Karpas-422 (cell line): ENCODE measurements around the gene ARF6. TPM values are rescaled to one million over a fixed set of nuclear protein-coding genes. Genes with fewer than 3 reads are reported as not detected.

Experiments used
- DNase-seq: peaks from one replicate; pipeline ENCODE4 v3.0.0-alpha.2; 2015
- H2AFZ ChIP-seq: fragments of 200-600 bp; sonication (generic); 2 replicates; pipeline ENCODE4 v1.6.1; 2014; ENCODE audit warnings: antibody characterized with exemption, low read length, mixed read lengths
- H3K27ac ChIP-seq: fragments of 200-600 bp; sonication (generic); 2 replicates; pipeline ENCODE4 v1.5.1; 2014; ENCODE audit warnings: mild to moderate bottlenecking, low read length, moderate library complexity
- H3K27me3 ChIP-seq: fragments of 200-600 bp; sonication (generic); 2 replicates; pipeline ENCODE4 v1.6.1; 2014; ENCODE audit warnings: low read length, mixed read lengths
- H3K36me3 ChIP-seq: fragments of 200-600 bp; sonication (generic); 2 replicates; pipeline ENCODE4 v1.6.1; 2014; ENCODE audit warnings: low read length, mixed read lengths; ENCODE audit not compliant: insufficient read depth
- H3K4me1 ChIP-seq: fragments of 200-600 bp; sonication (generic); 2 replicates; pipeline ENCODE4 v1.6.1; 2014; ENCODE audit warnings: mild to moderate bottlenecking, low read length, mixed read lengths
- H3K4me2 ChIP-seq: fragments of 200-600 bp; sonication (generic); 2 replicates; pipeline ENCODE4 v1.6.1; 2014; ENCODE audit warnings: low read length, low read depth, mild to moderate bottlenecking; ENCODE audit not compliant: poor library complexity, severe bottlenecking
- H3K4me3 ChIP-seq: fragments of 200-600 bp; sonication (generic); 2 replicates; pipeline ENCODE4 v1.5.1; 2014; ENCODE audit warnings: mild to moderate bottlenecking, antibody characterized with exemption, low read length, mixed read lengths
- H3K79me2 ChIP-seq: fragments of 200-600 bp; sonication (generic); 2 replicates; pipeline ENCODE4 v1.6.1; 2014; ENCODE audit warnings: mild to moderate bottlenecking, low read length, mixed read lengths
- H3K9ac ChIP-seq: fragments of 200-600 bp; sonication (generic); 2 replicates; pipeline ENCODE4 v1.6.0; 2014; ENCODE audit warnings: low read length
- H3K9me2 ChIP-seq: fragments of 200-600 bp; sonication (generic), shearing (Covaris generic); replicated peaks from 2 replicates; pipeline ENCODE4 v1.6.0; 2014; ENCODE audit warnings: mild to moderate bottlenecking, low read length, moderate library complexity; ENCODE audit not compliant: insufficient read depth
- H3K9me3 ChIP-seq: fragments of 300-700, 200-600 bp; sonication (generic); 2 replicates; pipeline ENCODE4 v1.6.1; 2014; ENCODE audit warnings: low read length, mixed read lengths
- H4K20me1 ChIP-seq: fragments of 200-600 bp; sonication (generic); 2 replicates; pipeline ENCODE4 v1.6.1; 2014; ENCODE audit warnings: mild to moderate bottlenecking, antibody characterized with exemption, low read length, low read depth; ENCODE audit not compliant: insufficient read depth
- total RNA-seq: library from RNA; depleted of rRNA; stranded (reverse); fragments of >200 nt; shearing (Covaris generic); gene quantifications from 2 replicates; pipeline ENCODE4 v1.2.3, GENCODE V29; 2014; ENCODE audit warnings: low replicate concordance

Gene ARF6
- total RNA-seq, 1 experiment from 2014 or later: 55.0 TPM

- H3K79me2 ChIP-seq: no peaks in the 10 kb centered on the region
- no peaks in the 10 kb centered on the region for H3K27me3 ChIP-seq
- no peak overlapping the region for H3K27ac ChIP-seq
- H3K4me3 ChIP-seq: no peak overlapping the region
- no peaks in the 10 kb centered on the region for H3K9me3 ChIP-seq
- no peak overlapping the region for H3K9ac ChIP-seq
- no peaks in the 10 kb centered on the region for H4K20me1 ChIP-seq
- no peaks in the 10 kb centered on the region for H3K9me2 ChIP-seq
- peaks cover 6% of the 10 kb centered on the region for H3K4me1 ChIP-seq
- DNase-seq: no peak
- H2AFZ ChIP-seq: no peak overlapping the region
- H3K36me3 ChIP-seq: no peaks in the 10 kb centered on the region
- no peak overlapping the region for H3K4me2 ChIP-seq
Observed at GRCh38 chr14:49905989-49906388, 13.1 kb downstream of the ARF6 start.

- no peak for DNase-seq
- no peaks in the 10 kb centered on the region for H3K27me3 ChIP-seq
- H3K9ac ChIP-seq: no peak overlapping the region
- no peak overlapping the region for H3K4me2 ChIP-seq
- no peak overlapping the region for H3K27ac ChIP-seq
- H3K4me3 ChIP-seq: no peak overlapping the region
- H3K9me2 ChIP-seq: no peaks in the 10 kb centered on the region
- H3K79me2 ChIP-seq: no peaks in the 10 kb centered on the region
- H3K36me3 ChIP-seq: no peaks in the 10 kb centered on the region
- no peaks in the 10 kb centered on the region for H4K20me1 ChIP-seq
- H3K9me3 ChIP-seq: no peaks in the 10 kb centered on the region
- no peak overlapping the region for H2AFZ ChIP-seq
- H3K4me1 ChIP-seq: peaks cover 6% of the 10 kb centered on the region
Observed at GRCh38 chr14:49907186-49907585, 14.3 kb downstream of the ARF6 start.

GRCh38 chr14:49908433-49908782 lies 15.5 kb downstream of the ARF6 start:
- H3K36me3 ChIP-seq: no peaks in the 10 kb centered on the region
- H4K20me1 ChIP-seq: no peaks in the 10 kb centered on the region
- H3K9me2 ChIP-seq: no peaks in the 10 kb centered on the region
- H3K79me2 ChIP-seq: no peaks in the 10 kb centered on the region
- no peak overlapping the region for H3K9ac ChIP-seq
- H3K9me3 ChIP-seq: no peaks in the 10 kb centered on the region
- H3K27me3 ChIP-seq: no peaks in the 10 kb centered on the region
- no peak for DNase-seq
- H3K27ac ChIP-seq: no peak overlapping the region
- H2AFZ ChIP-seq: no peak overlapping the region
- no peak overlapping the region for H3K4me3 ChIP-seq
- no peak overlapping the region for H3K4me2 ChIP-seq
- peaks cover 6% of the 10 kb centered on the region for H3K4me1 ChIP-seq

- H3K27ac ChIP-seq: no peak overlapping the region
- H3K27me3 ChIP-seq: no peaks in the 10 kb centered on the region
- H3K4me2 ChIP-seq: no peak overlapping the region
- no peak overlapping the region for H3K4me3 ChIP-seq
- H3K9me2 ChIP-seq: no peaks in the 10 kb centered on the region
- no peaks in the 10 kb centered on the region for H4K20me1 ChIP-seq
- H2AFZ ChIP-seq: no peak overlapping the region
- H3K9ac ChIP-seq: no peak overlapping the region
- DNase-seq: no peak
- H3K36me3 ChIP-seq: no peaks in the 10 kb centered on the region
- H3K4me1 ChIP-seq: peaks cover 6% of the 10 kb centered on the region
- H3K79me2 ChIP-seq: no peaks in the 10 kb centered on the region
- no peaks in the 10 kb centered on the region for H3K9me3 ChIP-seq
Observed at GRCh38 chr14:49909016-49909415, 16.1 kb downstream of the ARF6 start.

- Histone ChIP-seq H3K27ac (no peak overlapping the region), H3K4me2 (no peak overlapping the region), H3K9me3 (no peaks in the 10 kb centered on the region), H3K9me2 (no peaks in the 10 kb centered on the region), H3K36me3 (no peaks in the 10 kb centered on the region), H3K4me3 (no peak overlapping the region), H3K9ac (no peak overlapping the region), H3K79me2 (no peaks in the 10 kb centered on the region), H2AFZ (0 out of 2 replicates have a peak overlapping the region, but pooled peaks have one; percentile 32), H4K20me1 (no peaks in the 10 kb centered on the region), H3K4me1 (no peaks in the 10 kb centered on the region), H3K27me3 (no peaks in the 10 kb centered on the region)
- no peak for DNase-seq
Observed at GRCh38 chr14:49915085-49915484, 22.2 kb downstream of the ARF6 start.

GRCh38 chr14:49918706-49919105 lies 25.8 kb downstream of the ARF6 start:
- no peaks in the 10 kb centered on the region for H3K9me3 ChIP-seq

GRCh38 chr14:49919825-49920659 lies 27.2 kb downstream of the ARF6 start:
- Histone ChIP-seq H3K27me3 (no peaks in the 10 kb centered on the region), H3K4me2 (no peak overlapping the region), H3K4me1 (peaks cover 8% of the 10 kb centered on the region), H3K27ac (no peak overlapping the region), H3K4me3 (no peak overlapping the region), H2AFZ (no peak overlapping the region), H3K9ac (no peak overlapping the region), H3K9me2 (no peaks in the 10 kb centered on the region), H3K36me3 (no peaks in the 10 kb centered on the region), H3K9me3 (no peaks in the 10 kb centered on the region), H3K79me2 (no peaks in the 10 kb centered on the region), H4K20me1 (no peaks in the 10 kb centered on the region)
- no peak for DNase-seq

More at GRCh38 chr14:49918706-49919105, 25.8 kb downstream of the ARF6 start:
- DNase-seq: no peak
- H3K4me1 ChIP-seq: peaks cover 1% of the 10 kb centered on the region
- no peaks in the 10 kb centered on the region for H3K27me3 ChIP-seq
- no peak overlapping the region for H3K27ac ChIP-seq
- no peak overlapping the region for H3K4me3 ChIP-seq
- no peaks in the 10 kb centered on the region for H3K79me2 ChIP-seq
- no peak overlapping the region for H3K9ac ChIP-seq
- no peaks in the 10 kb centered on the region for H3K36me3 ChIP-seq
- no peaks in the 10 kb centered on the region for H4K20me1 ChIP-seq
- H2AFZ ChIP-seq: no peak overlapping the region
- no peak overlapping the region for H3K4me2 ChIP-seq
- H3K9me2 ChIP-seq: no peaks in the 10 kb centered on the region

GRCh38 chr14:49920935-49921334 lies 28.1 kb downstream of the ARF6 start:
- H2AFZ ChIP-seq: no peak overlapping the region
- no peaks in the 10 kb centered on the region for H3K36me3 ChIP-seq
- DNase-seq: no peak
- peaks cover 8% of the 10 kb centered on the region for H3K4me1 ChIP-seq
- no peak overlapping the region for H3K4me2 ChIP-seq
- H3K27me3 ChIP-seq: no peaks in the 10 kb centered on the region
- H3K9me2 ChIP-seq: no peaks in the 10 kb centered on the region
- H3K4me3 ChIP-seq: no peak overlapping the region
- no peak overlapping the region for H3K27ac ChIP-seq
- no peaks in the 10 kb centered on the region for H4K20me1 ChIP-seq
- H3K9ac ChIP-seq: no peak overlapping the region
- no peaks in the 10 kb centered on the region for H3K9me3 ChIP-seq
- H3K79me2 ChIP-seq: no peaks in the 10 kb centered on the region
